Activated CD8-positive, alpha-beta memory T cell treated with anti-CD3 and anti-CD28 coated beads for 1 hour (primary cell): ENCODE measurements around the gene FUT7.
"Not testable (repeated sequence)": the region's sequence is repeated elsewhere in the genome, so short reads cannot be mapped to it uniquely, and the experiment has no call there.

Experiments
- DNase-seq, 2 donors: peaks; one replicate each; pipeline ENCODE4 v3.0.0-alpha.2; 2020; ENCODE audit warnings: low read depth in 1 of 2; ENCODE audit errors: extremely low read depth in 1 of 2

The FUT7 gene

DNA sequence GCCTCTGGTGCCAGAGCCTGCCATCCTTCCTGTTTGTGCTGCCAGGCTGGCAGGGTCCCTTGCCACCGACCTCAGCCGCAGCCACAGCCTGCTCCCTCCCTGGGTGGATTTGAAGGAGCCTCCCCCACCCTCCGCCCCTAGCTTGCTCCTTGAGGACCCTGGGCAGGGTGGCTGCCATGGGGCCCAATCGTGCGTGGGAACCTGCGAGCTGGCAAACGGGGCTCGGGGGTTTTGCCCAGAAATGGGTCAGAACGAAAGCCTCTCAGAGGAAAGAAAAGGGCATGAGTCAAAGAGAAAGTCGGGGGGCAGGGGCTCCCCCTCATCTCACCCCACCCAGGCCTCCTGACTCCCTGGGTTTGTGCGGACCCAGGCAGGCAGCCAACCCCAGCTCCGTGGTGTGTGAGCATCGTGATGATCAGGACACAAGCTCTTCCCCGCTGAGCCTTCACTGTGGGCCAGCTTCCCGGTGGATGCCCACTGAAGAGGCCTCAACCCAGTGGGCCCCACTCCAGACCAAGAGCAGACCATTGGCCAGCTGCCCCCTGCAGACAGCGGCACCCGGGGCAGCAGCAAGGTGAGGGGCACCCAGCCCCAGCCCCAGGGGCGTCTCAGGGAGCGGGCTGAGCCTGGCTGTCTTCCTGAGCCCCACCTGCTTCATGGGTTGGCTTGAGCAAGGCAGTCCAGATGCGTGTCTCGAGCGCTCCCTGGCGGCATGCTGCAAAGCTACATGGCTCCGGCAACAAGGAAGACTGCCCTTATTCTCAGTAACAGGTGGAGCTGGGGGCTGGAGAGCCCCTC lies 3.0 kb upstream of the FUT7 start:
- peak; percentile 74 to 78 for DNase-seq

DNA sequence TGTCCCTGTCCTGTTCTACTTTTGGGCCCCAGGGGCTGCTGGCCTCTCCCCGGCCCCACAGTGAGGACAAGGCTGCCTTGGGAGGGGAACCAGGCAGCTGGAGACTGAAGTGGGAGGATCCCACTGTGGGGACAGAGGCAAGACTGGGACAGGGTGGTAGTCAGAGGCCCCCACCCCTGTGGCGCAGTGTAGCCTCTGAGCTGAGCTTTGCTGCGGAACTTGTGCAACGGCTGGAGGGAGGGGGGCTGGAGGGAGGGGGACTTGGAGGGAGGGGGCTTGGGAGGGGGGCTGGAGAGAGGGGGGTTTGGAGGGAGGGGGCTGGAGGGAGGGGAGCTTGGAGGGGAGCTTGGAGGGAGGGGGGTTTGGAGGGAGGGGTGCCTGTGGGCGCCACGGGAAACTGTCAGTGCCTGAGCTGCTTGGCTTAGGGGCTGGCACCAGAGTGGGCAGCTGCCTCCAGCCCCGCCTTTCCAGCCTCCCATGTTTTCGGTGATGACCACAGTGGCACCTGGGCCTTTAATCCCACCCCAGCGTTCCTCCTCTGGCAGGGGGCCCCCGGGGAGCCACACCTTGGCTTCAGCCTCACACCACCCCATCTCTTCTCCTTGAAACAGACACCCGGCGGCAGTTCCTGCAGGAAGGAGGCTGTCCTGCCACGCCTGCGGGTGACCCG lies 2.3 kb upstream of the FUT7 start:
- DNase-seq: no peak

DNA sequence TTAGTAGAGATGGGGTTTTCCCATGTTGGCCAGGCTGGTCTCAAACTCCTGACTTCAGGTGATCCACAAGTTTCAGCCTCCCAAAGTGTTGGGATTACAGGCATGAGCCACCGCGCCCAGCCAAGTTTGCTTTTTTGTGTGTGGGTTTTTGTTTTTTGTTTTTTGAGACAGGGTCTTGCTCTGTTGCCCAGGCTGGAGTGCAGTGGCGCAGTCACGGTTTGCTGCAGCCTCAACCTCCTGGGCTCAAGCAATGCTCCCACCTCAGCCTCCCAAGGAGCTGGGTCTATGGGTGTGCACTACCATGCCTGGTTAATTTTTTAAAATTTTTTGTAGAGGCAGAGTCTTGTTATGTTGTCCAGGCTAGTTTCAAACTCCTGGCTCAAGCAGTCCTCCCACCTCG lies 1.6 kb upstream of the FUT7 start:
- DNase-seq: not testable (repeated sequence)

DNA sequence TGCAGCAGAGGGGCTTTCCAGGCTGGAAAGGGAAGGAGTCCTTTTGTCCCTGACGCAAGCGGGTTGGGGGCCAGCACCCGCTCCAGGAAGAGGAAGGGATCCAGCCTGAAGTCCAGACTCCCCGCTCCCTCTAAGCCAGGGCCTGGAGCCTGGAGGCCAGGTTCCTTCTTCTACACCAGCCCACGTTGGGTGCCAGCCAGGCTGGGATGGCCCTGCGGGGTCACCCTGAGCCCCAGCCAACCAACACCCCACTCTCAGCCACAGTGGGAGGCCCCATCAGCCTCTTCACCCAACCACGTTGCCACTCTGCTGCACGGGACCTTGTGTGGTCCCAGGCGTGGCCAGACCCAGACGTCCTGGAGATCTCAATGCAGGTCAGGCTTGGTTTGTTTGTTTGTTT lies 970 bp upstream of the FUT7 start:
- no peak for DNase-seq

DNA sequence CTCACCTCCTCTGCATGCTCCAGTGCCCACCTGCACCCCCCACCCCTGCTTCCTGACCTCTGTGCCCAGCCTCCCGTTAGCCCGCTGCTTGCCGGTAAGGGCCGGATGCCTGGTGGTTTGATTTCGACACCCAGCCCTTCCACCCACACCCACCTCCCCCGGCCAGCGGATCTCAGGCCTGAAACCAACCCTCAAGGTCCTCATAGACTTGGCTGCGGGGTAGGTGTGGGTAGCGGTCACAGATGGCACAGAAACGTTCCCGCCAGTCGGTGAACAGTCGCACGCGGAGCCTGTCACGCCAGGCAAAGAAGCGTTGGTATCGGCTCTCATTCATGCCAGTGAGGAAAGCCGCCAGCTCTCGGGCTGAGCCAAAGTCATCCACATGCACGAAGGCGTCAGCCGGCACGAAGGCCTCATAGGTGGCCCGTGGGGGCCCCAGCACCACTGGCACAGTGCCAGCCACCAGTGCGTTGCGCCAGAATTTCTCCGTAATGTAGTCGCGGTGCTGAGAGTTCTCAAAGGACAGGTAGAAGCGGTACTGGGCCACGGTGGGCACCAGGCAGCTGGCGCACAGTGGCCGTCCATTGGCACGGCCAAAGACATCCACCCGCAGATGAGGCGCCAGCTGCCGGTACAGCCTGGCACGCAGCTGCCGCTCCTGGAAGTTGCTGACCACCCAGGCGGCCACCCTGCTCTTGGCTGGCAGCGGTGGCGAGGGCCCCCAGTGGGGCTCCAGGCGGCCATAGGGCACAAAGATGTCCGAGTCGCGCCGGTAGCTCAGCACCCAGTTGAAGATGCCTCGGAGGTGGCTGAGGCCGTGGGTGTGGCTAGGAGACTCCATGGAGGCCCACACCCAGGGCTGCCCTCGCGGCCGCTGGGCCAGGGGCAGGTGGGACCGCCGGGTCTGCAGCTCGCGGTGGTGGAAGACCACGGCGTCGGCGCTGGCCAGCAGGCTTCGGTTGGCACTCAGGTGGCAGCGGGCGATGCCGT lies 1.1 kb downstream of the FUT7 start:
- DNase-seq: peak in 1 of 2 donors; percentile 24

DNA sequence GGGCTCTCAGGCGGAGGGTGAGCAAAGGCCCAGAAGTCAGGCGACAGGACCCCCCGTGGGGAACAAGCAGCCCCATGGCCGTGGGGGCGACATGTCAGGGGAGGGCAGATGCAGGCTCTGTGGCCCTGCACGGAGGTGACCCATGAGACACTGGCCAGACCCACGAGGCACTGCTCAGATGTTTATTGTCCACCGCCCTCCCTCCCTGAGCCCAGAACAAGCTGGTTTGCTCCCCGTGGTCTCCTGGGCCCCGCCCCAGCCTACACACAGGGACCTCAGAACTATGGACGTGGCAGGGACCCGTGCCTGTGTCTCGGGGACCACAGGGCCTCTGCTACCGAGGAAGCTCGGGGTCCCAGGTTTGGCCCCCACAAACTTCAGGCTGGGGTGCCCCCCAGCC lies 1.9 kb downstream of the FUT7 start:
- DNase-seq: no peak

DNA sequence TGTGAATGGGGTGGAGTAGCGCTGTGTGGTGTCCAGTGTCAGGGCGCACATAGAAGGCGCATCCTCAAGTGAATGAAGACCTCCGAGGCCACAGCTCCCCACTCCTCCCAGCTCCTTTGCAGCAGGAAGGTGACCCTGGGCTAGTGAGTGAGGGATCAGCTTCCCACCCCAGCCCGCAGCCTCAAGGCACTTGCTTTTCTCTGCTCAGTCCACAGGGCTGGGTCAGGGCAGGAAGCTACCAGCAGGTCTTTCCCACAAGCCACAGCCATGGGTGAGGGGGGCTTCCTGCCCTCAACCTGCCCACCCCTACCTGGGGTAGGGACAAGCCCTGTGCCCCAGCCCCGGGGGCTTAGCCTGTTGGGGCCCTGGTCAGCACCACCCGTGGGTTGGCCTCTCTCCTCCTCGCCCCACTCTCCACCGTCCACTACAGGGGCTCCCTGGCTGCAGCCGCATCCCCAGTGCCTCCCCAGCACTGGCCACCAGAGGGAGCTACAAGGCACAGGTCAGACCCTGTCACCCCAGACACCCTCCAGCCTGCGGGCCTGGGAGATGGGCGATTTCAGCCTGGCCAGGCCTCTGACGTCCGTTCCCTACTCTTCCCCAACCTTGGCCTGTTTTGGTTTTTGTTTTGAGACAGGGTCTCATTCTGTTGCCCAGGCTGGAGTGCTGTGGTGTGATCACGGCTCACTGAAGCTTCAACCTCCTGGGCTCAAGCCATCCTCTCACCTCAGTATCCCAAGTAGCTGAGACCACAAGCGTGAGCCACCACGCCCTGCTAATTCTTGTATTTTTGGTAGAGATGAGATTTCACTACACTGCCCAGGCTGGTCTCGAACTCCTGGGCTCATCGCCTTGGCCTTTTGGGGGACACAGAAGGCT lies 2.6 kb downstream of the FUT7 start:
- peak in 1 of 2 donors; percentile 58 for DNase-seq

DNA sequence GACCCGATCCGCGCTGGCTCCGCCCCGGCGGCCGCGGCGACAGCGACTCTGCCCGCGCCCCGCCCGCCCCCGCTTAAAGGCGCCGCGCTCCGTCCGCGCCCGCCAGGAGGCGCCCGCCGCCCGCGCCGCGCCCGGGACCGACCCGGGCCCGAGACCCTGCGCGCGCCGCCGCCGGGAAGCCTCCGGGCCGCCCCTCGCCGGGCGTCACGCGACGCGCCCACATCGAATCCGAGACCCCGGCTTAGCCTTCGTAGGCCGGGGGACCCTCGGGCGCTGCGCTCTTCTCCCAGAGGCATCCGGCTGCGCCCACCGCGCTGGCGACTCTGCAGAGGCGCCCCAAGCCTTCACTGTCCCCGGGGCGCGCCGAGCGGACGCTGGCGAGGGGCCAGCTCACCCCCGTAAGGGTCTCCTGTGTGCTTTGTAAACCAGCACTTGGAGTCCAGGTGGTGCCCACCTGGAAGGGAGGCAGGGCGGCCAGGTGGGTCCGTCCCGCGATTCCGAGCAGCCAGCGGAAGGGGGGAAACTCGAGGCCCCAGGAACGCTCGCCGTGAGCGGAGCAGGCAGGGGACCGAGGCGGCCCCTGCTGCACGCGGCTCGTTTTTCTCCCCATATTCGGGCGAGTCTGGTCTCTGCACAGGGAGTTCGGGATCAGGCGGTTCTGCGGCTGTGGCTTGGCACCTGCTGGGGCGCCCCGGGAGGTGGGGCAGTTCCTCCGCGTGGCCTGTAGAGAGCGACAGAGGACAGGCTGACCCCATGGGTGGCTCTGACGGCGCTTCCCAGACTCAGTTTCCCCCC lies 3.4 kb downstream of the FUT7 start:
- DNase-seq: peak in 1 of 2 donors; percentile 62

DNA sequence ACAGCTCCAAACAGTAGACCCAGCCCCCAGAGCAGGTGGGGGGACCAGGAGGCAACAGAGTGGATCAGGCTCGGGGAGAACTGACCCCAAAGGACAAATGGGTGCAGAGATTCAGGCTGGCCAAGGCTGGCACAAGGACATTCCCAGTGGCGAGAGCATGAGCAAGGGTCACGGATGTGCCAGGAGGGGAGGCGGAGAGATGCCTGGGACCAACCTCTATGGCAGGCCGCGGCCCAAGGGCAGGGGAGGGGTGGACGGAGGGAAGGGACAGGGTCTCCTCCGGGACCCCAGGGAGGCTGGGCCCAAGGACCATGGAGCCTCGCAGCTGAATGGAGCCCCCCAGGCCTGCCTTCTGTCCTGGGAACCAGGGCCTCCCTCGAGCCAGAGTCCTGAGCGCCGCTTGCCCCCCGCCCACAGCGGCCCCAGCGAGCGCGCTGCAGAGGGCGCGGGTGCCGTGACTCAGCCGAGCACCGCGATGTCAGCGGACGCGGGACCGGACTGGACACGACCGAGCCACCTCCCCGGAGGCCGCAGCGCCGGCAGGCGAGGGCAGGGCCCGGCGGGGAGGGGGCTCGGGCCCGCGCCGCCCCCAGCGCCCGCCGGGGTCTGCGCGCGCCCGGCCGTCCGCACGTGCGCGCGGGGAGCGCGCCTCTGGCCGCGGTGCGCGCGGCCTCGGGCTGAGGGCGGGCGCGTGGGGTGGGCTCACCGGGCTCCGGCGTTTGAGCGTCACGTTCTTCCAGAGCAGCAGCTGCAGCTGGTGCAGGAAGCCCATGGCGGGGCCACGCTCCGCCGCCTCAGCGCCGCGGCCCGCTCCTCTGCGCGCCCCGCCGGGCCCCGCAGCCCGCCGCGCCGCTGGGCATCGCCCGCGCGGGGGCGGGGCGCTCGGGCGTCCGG lies 4.3 kb downstream of the FUT7 start, which contains the start of gene ABCA2:
TSS of gene ABCA2 (minus strand) at position 869 of the 894 bp plus-strand sequence. CDS start at position 772, 97 bp downstream.
- DNase-seq: no peak

DNA sequence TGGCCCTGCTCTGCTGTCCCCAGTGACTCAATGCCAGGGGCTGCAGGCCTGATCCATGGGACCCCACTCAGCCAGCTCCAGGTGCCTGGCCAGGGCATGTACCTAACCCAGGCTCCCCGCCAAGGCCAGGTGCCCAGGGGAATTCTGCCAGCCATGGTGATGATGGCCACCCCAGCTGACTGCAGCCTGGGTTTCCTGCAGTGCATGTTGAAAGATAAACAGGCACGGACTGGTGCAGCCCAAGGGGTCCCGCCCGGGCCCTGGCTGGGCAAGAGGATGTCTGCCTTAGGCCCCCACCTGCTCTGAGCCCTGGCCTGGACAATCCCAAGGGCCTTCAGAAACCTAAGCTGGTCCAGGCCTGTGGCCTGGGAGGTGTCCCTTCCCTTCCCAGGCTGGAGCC lies 5.1 kb downstream of the FUT7 start:
- DNase-seq: no peak

DNA sequence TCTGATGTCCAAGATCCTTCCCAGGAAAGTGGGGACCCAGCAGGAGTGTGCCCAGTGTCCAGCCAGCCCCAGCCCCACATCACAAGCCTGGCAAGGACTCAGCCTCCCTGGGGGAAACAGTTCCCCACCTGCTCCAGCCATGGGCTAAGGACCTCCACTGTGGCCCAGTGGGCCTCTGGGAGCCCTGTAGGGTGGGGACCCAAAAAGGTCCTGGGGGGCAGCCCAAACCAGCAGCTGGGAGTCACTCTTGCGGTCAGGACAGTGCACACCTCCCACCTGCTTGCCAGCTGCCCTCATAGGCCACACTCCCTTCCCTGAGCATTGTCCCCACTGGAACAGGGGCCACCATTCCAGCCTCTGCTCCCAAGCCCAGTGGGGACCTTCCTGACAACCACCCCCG lies 5.5 kb downstream of the FUT7 start:
- no peak for DNase-seq

DNA sequence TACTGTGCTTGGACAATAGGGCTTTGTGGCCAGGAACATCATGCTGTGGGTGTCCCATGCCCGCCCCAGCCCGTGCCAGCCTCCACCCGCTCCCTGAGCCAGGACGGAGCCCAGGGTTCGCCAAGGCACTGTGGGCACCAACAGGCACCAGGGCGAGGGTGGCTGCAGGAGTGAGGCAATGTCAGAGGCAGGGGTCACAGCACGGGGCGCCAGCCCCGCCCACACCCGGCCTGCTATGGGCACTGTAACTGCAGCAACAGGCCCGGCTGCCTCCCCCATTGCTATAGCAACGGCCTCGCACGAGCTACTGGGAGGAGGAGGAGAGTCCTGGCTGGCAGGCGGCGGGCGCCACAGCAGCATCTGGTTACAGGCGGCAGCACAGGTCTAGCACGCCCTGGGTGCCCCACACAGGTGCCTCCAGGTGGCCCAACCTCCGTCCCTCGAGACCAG lies 6.3 kb downstream of the FUT7 start:
- no peak for DNase-seq

DNA sequence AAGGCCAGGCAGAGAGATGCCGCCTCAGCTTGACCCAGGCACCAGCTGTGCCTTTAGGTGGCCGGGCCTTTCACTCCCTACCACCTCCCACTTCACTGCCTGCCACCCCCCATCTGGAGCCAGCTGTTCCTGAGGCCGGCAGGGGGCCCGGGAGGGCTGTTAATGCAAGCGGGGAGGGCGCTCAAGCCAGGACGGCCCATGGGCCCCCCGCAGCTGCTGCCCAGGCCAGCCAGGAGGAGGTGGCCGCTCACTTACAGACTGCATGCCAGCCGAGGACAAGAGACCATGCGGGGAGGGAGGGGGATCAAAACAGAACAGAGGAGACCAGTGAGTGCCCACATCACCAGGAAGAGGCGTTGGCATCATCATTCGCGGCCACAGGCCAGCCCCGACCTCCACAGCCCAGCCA lies 8.3 kb downstream of the FUT7 start:
- no peak for DNase-seq

DNA sequence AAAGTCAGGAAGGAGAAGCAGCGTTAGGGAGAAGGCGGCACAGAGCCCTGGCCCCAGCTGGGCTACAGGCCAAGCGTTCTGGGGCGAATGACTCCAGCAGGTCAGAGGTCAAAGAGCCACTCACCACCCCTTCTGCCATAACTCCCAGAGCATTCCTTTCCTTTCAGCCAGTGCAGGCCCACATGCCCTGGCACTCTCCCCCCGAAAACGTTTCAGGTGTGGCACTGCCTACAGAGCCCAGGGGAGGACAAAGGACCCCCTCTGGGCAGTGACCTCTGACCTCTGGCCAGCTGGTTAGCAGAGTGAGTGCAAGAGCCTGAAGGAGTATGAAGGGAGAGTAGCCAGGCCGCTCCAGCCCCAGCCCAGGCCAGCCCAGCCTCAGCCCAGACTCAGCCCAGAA lies 8.7 kb downstream of the FUT7 start:
- no peak for DNase-seq

DNA sequence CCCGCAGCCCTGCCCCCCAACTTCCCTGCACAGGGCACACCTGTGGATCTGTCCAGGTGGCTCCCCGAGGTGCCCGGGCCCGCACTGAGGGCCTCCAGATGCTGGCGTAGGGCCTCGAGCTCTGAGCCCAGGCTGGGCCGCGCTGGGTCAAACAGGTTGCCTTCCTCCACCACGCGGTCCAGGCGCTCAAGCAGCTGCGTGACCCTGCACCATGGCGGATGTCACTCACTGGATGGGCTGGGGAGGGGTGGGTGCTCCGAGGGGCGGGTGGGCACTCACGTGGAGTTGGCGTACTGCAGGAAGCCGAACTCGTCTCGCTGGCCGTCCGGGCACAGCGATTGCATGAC lies 9.3 kb downstream of the FUT7 start:
- DNase-seq: no peak

DNA sequence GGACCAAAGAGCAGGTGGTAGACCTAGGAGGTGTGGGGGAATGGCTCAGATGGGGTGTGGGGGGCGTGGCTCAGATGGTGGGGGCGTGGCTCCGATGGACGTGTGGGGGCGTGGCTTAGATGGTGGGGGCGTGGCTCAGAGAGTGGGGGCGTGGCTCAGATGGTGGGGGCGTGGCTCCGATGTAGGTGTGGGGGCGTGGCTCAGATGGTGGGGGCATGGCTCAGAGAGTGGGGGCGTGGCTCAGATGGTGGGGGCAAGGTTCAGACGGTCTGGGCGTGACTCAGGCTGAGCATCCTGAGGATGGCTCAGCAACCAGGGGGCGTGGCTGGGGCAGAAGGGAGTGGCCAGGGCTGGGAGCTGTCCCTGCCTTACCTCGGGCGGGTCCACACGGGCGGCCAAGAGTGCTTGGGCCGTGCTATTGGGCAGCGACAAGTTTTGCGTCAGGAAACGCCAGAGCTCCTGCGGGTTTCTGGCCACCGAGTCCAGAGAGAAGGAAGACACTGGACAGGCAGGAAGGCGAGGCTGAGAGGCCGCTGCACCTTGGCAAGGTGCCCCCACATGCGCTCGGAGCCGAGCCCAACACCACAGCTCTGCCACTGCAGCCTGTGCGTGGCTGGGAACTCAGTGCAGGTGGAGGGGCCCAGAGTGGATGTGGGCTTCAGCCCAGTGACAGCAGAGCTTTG lies 9.8 kb downstream of the FUT7 start:
- DNase-seq: peak; percentile 47 to 50

DNA sequence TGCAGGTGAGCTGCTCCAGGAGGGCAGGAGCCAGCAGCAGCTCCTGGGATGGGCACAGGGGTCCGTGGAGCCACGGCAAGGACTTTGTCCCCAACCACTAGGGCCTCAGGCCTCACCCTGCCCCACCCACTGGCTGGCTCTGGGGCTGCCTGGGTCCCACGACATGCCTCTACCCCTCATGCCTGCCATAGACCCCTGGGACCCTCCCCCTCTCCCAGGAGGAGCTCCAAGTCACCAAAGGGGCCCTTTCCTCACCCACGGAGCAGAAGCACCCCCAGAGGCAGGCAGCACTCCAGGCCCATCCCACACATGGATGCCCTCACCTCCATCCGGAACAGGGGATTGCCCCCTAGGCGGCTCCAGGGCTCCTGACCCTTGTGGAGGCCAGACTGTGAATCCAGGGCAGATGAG lies 10.3 kb downstream of the FUT7 start:
- DNase-seq: no peak
